Body of pancreas (tissue), 4 donors: ENCODE results near the gene CXCL6.

Source experiments
- CTCF ChIP-seq, 7 experiments: fragments of 450-650 bp in 4 of 7; fragments of 200-600 bp in 3 of 7; sonication (generic) in 3 of 7; IDR thresholded peaks; one replicate each; pipeline ENCODE4 v1.5.1; 2016 to 2019; ENCODE audit warnings: antibody characterized with exemption in 7 of 7
- POLR2A ChIP-seq, 3 donors: fragments of 450-650 bp; IDR thresholded peaks; one replicate each; pipeline ENCODE4 v1.6.1; 2016; ENCODE audit warnings: antibody characterized with exemption in 3 of 3, mild to moderate bottlenecking in 2 of 3

DNA sequence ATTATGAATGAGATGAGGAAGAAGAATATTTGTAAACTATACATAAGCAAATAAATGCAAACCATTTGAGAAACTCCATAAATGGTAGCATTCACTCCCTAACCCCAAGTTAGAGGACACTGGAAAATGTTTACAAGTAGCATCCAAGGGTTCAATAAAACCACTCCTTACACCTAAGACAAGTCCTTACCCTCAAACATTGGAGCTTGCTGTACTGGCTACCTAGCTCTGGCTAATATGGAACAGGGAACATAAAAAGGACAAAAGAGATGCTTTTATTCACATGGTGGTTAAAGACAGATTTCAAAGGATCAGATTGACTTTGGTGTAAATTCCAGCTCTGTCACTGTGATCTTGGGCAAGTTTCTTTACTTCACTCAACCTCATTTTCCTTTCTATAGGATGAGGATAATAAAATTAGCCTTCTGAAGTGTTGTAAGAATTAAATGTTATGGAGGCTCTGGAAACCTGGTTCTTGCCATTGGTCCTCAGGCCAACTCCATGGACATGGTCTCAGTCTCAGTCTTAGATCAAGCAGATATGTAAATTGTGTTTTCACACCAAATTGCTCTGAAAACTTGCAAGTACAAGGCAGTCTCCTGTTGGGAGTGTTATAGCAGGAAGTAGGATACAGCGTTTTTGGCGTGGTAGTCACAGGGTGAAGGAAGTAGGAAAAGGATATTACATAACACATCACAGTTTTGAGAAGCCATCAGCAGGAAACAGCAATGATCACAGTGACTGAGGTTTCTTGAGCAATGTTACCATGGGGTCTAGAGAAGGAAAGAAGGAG, 36.0 kb downstream of the CXCL6 start:
- TF ChIP-seq CTCF (IDR thresholded peaks at IDR 0.05) = no peak
- peak in 2 of 3 donors; percentile 23 to 43 for TF ChIP-seq POLR2A (IDR thresholded peaks at IDR 0.05)
